Umbilical cord (tissue), 2 donors: ENCODE results near the gene PTGDR2. TPM values are rescaled to one million over a fixed set of nuclear protein-coding genes. Genes with fewer than 3 reads are reported as not detected.

Experiments used
- DNase-seq: peaks from one replicate; pipeline ENCODE4 v3.0.0-alpha.2; 2015; ENCODE audit warnings: low spot score
- total RNA-seq: library from RNA; depleted of rRNA; stranded (reverse); fragments of >200 nt; gene quantifications from one replicate; pipeline ENCODE4 v1.2.3, GENCODE V29; 2014; ENCODE audit warnings: low replicate concordance; ENCODE audit not compliant: insufficient read depth

The PTGDR2 gene
- 0.24 TPM for total RNA-seq

- DNase-seq, result no peak
Measured at GRCh38 chr11:60855726-60856633, at the start of gene PTGDR2. PTGDR2 (minus strand) TSS chr11:60855950; CDS start chr11:60853722, 2,228 bp downstream.

- DNase-seq, result no peak
Measured at GRCh38 chr11:60905047-60905446, 49.3 kb upstream of the PTGDR2 start.

GRCh38 chr11:60902625-60903024 is 46.9 kb upstream of the PTGDR2 start:
- no peak for DNase-seq

- DNase-seq, result no peak
Measured at GRCh38 chr11:60900673-60901404, 45.1 kb upstream of the PTGDR2 start.

GRCh38 chr11:60899977-60900376 is 44.2 kb upstream of the PTGDR2 start:
- DNase-seq, result no peak

- DNase-seq, result peak; percentile 63
Measured at GRCh38 chr11:60899046-60899936, 43.5 kb upstream of the PTGDR2 start.

GRCh38 chr11:60897496-60897895 is 41.7 kb upstream of the PTGDR2 start:
- DNase-seq, result no peak

GRCh38 chr11:60895687-60896086 is 39.9 kb upstream of the PTGDR2 start:
- DNase-seq, result no peak

- DNase-seq, result no peak
Measured at GRCh38 chr11:60891103-60891741, 35.5 kb upstream of the PTGDR2 start.

- no peak for DNase-seq
Measured at GRCh38 chr11:60890696-60891095, 34.9 kb upstream of the PTGDR2 start.

GRCh38 chr11:60889869-60890311 is 34.1 kb upstream of the PTGDR2 start:
- no peak for DNase-seq

GRCh38 chr11:60887556-60887955 is 31.8 kb upstream of the PTGDR2 start:
- peak; percentile 25 for DNase-seq

GRCh38 chr11:60880643-60881282 is 25.0 kb upstream of the PTGDR2 start:
- no peak for DNase-seq

- DNase-seq, result no peak
Measured at GRCh38 chr11:60879971-60880588, 24.3 kb upstream of the PTGDR2 start.

GRCh38 chr11:60879104-60879503 is 23.4 kb upstream of the PTGDR2 start:
- DNase-seq, result no peak

- no peak for DNase-seq
Measured at GRCh38 chr11:60878245-60879101, 22.7 kb upstream of the PTGDR2 start.

- DNase-seq, result no peak
Measured at GRCh38 chr11:60876168-60876485, 20.4 kb upstream of the PTGDR2 start.

- DNase-seq, result no peak
Measured at GRCh38 chr11:60875366-60876167, 19.8 kb upstream of the PTGDR2 start.
